Activated B cell treated with CpG ODN at 0.5 μM for 24 hours (primary cell): ENCODE measurements around the gene VPS11. TPM values are rescaled to one million over a fixed set of nuclear protein-coding genes. Genes with fewer than 3 reads are reported as not detected.
"Not testable (repeated sequence)": the region's sequence is repeated elsewhere in the genome, so short reads cannot be mapped to it uniquely, and the experiment has no call there.

Experiments used
- ATAC-seq: fragments of 200-7000 bp; cut with Tn5 transposase; one replicate; pipeline ENCODE4 v1.10.0; 2021; ENCODE audit warnings: low read depth, mild to moderate bottlenecking, moderate library complexity
- CTCF ChIA-PET: fragments of 350-600 bp; sonication (Branson Sonifier 250); formaldehyde crosslinking; loops from one replicate; lab custom pipeline; 2021; ENCODE audit warnings: antibody characterized with exemption; lab: Charles Lee
- POLR2A ChIA-PET: fragments of 350-600 bp; sonication (Branson Sonifier 250); formaldehyde crosslinking; loops from one replicate; lab custom pipeline; 2021; ENCODE audit warnings: antibody characterized with exemption; lab: Charles Lee
- DNase-seq: peaks from one replicate; pipeline ENCODE4 v3.0.0; 2022
- H3K27ac Mint-ChIP-seq: one replicate; pipeline ENCODE4 v1.8.0; 2020; ENCODE audit warnings: mixed read lengths
- H3K27me3 Mint-ChIP-seq: one replicate; pipeline ENCODE4 v1.8.0; 2021; ENCODE audit warnings: mixed read lengths
- H3K36me3 Mint-ChIP-seq: one replicate; pipeline ENCODE4 v1.8.0; 2021; ENCODE audit warnings: low read depth, mixed read lengths
- H3K4me1 Mint-ChIP-seq: one replicate; pipeline ENCODE4 v1.8.0; 2021; ENCODE audit warnings: mixed read lengths
- H3K4me3 Mint-ChIP-seq: one replicate; pipeline ENCODE4 v1.8.0; 2020; ENCODE audit warnings: mild to moderate bottlenecking, mixed read lengths
- H3K9me3 Mint-ChIP-seq: one replicate; pipeline ENCODE4 v1.8.0; 2020; ENCODE audit warnings: mixed read lengths
- intact Hi-C: fragments of 100-400 bp; cut with micrococcal nuclease; formaldehyde crosslinking; loops from one replicate; pipeline ENCODE4 v1.15.1; 2024
- total RNA-seq: library from RNA; stranded (reverse); gene quantifications from 2 replicates; pipeline ENCODE4 v1.2.3, GENCODE V29; 2022
- TF ChIP-seq, protein P1 (sequence below): fragments of 200-600 bp; IDR thresholded peaks from one replicate; pipeline ENCODE4 v1.8.0; 2022; ENCODE audit warnings: antibody characterized with exemption, mild to moderate bottlenecking

The VPS11 gene
- total RNA-seq, 1 donor from 2014 or later: 53.6 TPM

DNA sequence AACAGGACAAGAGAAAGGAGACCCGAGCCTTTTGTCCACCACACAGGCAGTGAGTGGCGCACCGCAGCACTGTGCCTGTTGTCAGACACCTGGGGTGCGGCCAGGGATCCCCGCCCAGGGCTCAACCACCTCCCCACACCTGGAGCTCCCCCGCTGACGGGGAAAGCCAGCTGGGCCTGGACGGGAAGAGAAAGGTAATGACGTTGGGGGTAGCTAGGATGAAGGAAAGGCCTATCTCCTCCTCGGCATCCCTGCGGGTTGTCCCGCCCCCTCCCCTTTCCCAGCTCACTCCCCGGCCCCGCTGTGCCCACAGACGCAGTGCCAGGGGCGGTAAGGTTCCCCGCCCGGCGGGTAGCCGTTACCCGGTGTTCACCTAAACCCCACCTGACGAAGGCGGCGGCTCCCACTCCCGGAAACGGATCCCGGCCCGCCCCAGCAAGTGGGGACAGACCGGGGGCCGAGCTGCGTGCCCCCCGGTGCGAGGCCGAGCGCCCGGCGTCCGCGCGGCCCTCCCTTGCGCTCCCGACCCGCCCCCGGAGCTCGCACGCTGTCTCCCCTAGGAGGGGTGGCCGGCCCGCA lies 11.1 kb upstream of the VPS11 start:
- H3K9me3 Mint-ChIP-seq: no peaks in the 10 kb centered on the region
- ATAC-seq: peak; percentile 0

DNA sequence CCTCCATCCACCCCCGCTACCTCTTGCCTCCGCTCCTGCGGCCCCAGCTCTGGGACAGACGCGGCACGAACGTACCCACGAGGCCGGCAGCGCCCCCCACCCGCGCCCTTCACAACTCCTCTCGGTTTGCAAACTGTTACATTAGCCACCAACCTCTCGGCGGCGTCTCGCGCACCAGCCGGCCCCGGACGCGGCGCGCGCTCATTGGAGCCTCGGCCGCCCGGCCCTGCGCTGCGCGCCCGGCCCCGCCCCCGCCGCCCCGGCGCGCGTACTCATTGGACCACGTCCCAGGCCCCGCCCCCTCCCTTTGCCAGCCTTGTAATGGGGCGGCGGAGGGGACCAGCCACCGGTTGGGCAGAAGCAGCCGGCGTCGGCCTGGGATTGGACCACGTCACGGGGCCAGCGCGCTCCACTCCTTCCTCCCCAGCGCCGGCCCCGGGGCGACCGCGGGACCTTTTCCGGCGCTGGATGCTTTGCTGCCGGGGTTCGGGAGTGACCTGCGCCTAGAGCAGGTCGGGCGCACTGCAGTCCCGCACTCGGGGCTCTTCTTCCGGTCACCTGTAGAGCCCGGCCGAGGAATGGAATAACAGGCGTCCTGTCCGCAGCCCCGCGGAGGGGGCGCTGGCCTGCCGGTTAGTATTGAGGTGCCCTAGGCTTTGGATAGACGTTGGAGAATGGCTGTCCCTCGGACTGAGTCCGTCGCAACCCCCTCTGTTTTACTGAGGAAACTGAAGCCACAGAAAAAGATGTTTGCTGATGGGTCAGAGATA lies 10.4 kb upstream of the VPS11 start, which contains the start of gene HYOU1:
TSS of gene HYOU1 (minus strand) at position 206 of the 770 bp plus-strand sequence. CDS start 1,045 bp downstream, outside the sequence.
- H3K27me3 Mint-ChIP-seq: no peaks in the 10 kb centered on the region
- ATAC-seq (peak; percentile 94), DNase-seq (peak; percentile 97)
- peak within 1 kb of the TSS; percentile 96 for H3K4me3 Mint-ChIP-seq
- TF ChIP-seq, protein P1, sequence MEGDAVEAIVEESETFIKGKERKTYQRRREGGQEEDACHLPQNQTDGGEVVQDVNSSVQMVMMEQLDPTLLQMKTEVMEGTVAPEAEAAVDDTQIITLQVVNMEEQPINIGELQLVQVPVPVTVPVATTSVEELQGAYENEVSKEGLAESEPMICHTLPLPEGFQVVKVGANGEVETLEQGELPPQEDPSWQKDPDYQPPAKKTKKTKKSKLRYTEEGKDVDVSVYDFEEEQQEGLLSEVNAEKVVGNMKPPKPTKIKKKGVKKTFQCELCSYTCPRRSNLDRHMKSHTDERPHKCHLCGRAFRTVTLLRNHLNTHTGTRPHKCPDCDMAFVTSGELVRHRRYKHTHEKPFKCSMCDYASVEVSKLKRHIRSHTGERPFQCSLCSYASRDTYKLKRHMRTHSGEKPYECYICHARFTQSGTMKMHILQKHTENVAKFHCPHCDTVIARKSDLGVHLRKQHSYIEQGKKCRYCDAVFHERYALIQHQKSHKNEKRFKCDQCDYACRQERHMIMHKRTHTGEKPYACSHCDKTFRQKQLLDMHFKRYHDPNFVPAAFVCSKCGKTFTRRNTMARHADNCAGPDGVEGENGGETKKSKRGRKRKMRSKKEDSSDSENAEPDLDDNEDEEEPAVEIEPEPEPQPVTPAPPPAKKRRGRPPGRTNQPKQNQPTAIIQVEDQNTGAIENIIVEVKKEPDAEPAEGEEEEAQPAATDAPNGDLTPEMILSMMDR: no peak
- ChIA-PET POLR2A (interaction anchor here (0.7 to 4.7 kb wide), 20 partner anchors 10 to 264 kb away, joined by 3 to 62 read pairs (median 6); partner anchors contain the start of genes C2CD2L, CBL, CENATAC and DPAGT1), CTCF (interaction anchor here (0.7 to 2.1 kb wide), 3 partner anchors 10 to 45 kb away, joined by 3 to 9 read pairs (median 4); partner anchors contain the start of genes HMBS and VPS11)
- H3K36me3 Mint-ChIP-seq: peaks cover 48% of the 10 kb centered on the region
- intact Hi-C loops: loop anchor here (1.0 to 10.0 kb wide), 9 partner anchors 10 to 265 kb away; partner anchors contain the start of genes CENATAC, DDX6, HINFP and RPS25
- no peaks in the 10 kb centered on the region for H3K9me3 Mint-ChIP-seq
- peaks cover 40% of the 10 kb centered on the region for H3K4me1 Mint-ChIP-seq
- peak within 1 kb of the TSS; percentile 95 for H3K27ac Mint-ChIP-seq

More for the DNA sequence above, 11.1 kb upstream of the VPS11 start:
- intact Hi-C loops: loop anchor here (2.0 to 10.0 kb wide), 3 partner anchors 62 to 264 kb away; partner anchors contain the start of genes CENATAC and DDX6
- Mint-ChIP-seq H3K27me3 (no peaks in the 10 kb centered on the region), H3K36me3 (peaks cover 54% of the 10 kb centered on the region), H3K27ac (peak overlapping the region; percentile 95), H3K4me1 (peaks cover 47% of the 10 kb centered on the region), H3K4me3 (peak overlapping the region; percentile 96)
- TF ChIP-seq, protein P1: no peak
- DNase-seq: no peak
- ChIA-PET POLR2A (interaction anchor here (0.7 to 4.7 kb wide), 15 partner anchors 11 to 265 kb away, joined by 3 to 62 read pairs (median 7); partner anchors contain the start of genes C2CD2L, CBL, CENATAC and DPAGT1), CTCF (interaction anchor here (0.7 to 2.1 kb wide), 3 partner anchors 11 to 46 kb away, joined by 3 to 9 read pairs (median 4); partner anchors contain the start of genes HMBS and VPS11)

DNA sequence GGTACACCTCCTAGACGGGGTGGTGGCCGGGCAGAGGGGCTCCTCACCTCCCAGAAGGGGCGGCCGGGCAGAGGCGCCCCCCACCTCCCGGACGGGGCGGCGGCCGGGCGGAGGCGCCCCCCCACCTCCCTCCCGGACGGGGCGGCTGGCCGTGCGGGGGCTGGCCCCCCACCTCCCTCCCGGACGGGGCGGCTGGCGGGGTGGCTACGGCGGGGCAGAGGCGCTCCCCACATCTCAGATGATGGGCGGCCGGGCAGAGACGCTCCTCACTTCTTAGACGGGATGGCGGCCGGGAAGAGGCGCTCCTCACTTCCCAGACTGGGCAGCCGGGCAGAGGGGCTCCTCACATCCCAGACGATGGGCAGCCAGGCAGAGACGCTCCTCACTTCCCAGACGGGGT lies 8.5 kb upstream of the VPS11 start:
- DNase-seq, ATAC-seq, H3K4me3 Mint-ChIP-seq, CTCF ChIA-PET, H3K27ac Mint-ChIP-seq, H3K9me3 Mint-ChIP-seq, H3K27me3 Mint-ChIP-seq: not testable (repeated sequence)
- intact Hi-C loops: loop anchor here (5.0 to 10.0 kb wide), 2 partner anchors 64 to 267 kb away; partner anchors contain the start of genes CENATAC and DDX6
- Mint-ChIP-seq H3K4me1 (peaks cover 31% of the 10 kb centered on the region), H3K36me3 (peaks cover 29% of the 10 kb centered on the region)
- POLR2A ChIA-PET: interaction anchor here (1.1 kb wide), 1 partner anchor 9 kb away, joined by 3 read pairs; the partner anchor contains the start of gene VPS11

DNA sequence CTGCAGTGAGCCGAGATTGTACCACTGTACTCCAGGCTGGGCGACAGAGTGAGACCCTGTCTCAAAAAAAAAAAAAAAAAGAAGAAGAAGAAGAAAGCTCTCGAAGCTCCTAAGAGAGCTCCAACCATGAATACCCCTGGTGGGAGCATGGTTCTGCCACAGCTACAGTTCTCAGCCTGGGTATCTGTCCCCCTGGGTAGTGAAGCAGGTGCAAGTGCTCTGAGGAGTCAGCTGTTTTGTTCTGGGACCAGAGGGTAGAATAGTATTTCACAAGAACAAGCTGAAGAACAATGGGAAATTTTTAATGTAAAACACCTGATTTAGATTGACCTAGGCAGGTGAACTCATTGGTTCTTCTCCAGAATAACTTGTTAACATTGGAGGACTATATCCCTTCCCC lies 6.4 kb upstream of the VPS11 start:
- ChIA-PET POLR2A (interaction anchor here (0.6 to 1.6 kb wide), 4 partner anchors 33 to 48 kb away, joined by 3 to 10 read pairs (median 4); partner anchors contain the start of genes RPS25 and TRAPPC4), CTCF (no interaction called here)
- Mint-ChIP-seq H3K27me3 (no peaks in the 10 kb centered on the region), H3K9me3 (no peaks in the 10 kb centered on the region), H3K27ac (no peak overlapping the region), H3K4me3 (no peak overlapping the region), H3K36me3 (peaks cover 7% of the 10 kb centered on the region), H3K4me1 (peaks cover 25% of the 10 kb centered on the region)
- intact Hi-C loops: no loop called here
- no peak for DNase-seq
- TF ChIP-seq, protein P1: no peak
- ATAC-seq: no peak

DNA sequence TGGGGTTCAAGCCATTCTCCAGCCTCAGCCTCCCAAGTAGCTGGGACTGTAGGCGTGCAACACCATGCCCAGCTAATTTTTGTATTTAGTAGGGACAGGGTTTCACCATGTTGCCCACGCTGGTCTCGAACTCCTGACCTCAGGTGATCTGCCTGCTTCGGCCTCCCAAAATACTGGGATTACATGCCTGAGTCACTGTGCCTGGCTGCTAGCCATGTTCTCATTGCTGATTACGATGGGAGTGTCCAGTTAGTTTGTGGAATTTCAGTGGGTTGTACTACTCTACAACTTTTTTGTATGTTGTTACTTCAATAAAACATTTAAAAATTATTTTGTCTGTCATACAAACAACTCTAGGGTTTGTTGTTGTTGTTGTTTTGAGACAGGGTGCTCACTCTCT lies 4.8 kb upstream of the VPS11 start:
- Mint-ChIP-seq H3K4me3 (no peak overlapping the region), H3K36me3 (peaks cover 7% of the 10 kb centered on the region), H3K27ac (no peak overlapping the region), H3K9me3 (no peaks in the 10 kb centered on the region), H3K27me3 (no peaks in the 10 kb centered on the region), H3K4me1 (peaks cover 31% of the 10 kb centered on the region)
- intact Hi-C loops: no loop called here
- ChIA-PET POLR2A (interaction anchor here (1.6 kb wide), 1 partner anchor 44 kb away, joined by 4 read pairs; the partner anchor contains the start of genes RPS25 and TRAPPC4), CTCF (interaction anchor here (0.6 kb wide), 1 partner anchor 273 kb away, joined by 3 read pairs; no protein-coding TSS in a partner anchor)
- no peak for DNase-seq
- TF ChIP-seq, protein P1: no peak
- no peak for ATAC-seq
